Heart left ventricle (tissue), 16 donors: ENCODE results near the gene CALU. TPM values are rescaled to one million over a fixed set of nuclear protein-coding genes. Genes with fewer than 3 reads are reported as not detected.

Experiments
- ATAC-seq, 4 donors: fragments of 200-7000 bp; cut with Tn5 transposase; one replicate each; pipeline ENCODE4 v1.9.1; 2020 to 2022; ENCODE audit warnings: moderate library complexity in 4 of 4, mild to moderate bottlenecking in 3 of 4, moderate number of reproducible peaks in 1 of 4
- DNase-seq, 5 donors: peaks; one replicate each; pipeline ENCODE4 v3.0.0-alpha.2; 2020
- H3K27ac ChIP-seq, 12 donors: fragments of 200-600 bp; sonication (generic) in 4 of 12; one replicate each; pipeline versions ENCODE4 v1.5.0 to v1.8.0; 2016 to 2022; ENCODE audit warnings: mild to moderate bottlenecking in 2 of 12
- H3K27me3 ChIP-seq, 9 donors: fragments of 200-600 bp; sonication (generic) in 2 of 9; one replicate each; pipeline versions ENCODE4 v1.5.1 to v1.8.0; 2016 to 2022; ENCODE audit warnings: mild to moderate bottlenecking in 3 of 9
- H3K36me3 ChIP-seq, 9 donors: fragments of 200-600 bp; sonication (generic) in 2 of 9; one replicate each; pipeline versions ENCODE4 v1.5.0 to v1.8.0; 2018 to 2022; ENCODE audit warnings: mild to moderate bottlenecking in 2 of 9
- H3K4me1 ChIP-seq, 12 donors: fragments of 200-600 bp; sonication (generic) in 4 of 12; one replicate each; pipeline versions ENCODE4 v1.5.0 to v1.8.0; 2016 to 2022; ENCODE audit warnings: mild to moderate bottlenecking in 3 of 12
- H3K4me3 ChIP-seq, 12 donors: fragments of 200-600 bp; sonication (generic) in 4 of 12; one replicate each; pipeline versions ENCODE4 v1.5.0 to v1.8.0; 2017 to 2022; ENCODE audit warnings: mild to moderate bottlenecking in 9 of 12, moderate library complexity in 4 of 12
- H3K9me3 ChIP-seq, 12 donors: fragments of 200-600 bp; sonication (generic) in 4 of 12; one replicate each; pipeline versions ENCODE4 v1.5.0 to v1.8.0; 2016 to 2022; ENCODE audit warnings: mild to moderate bottlenecking in 1 of 12
- POLR2A ChIP-seq, 2 donors: fragments of 450-650 bp; IDR thresholded peaks; one replicate each; pipeline ENCODE4 v1.6.1; 2017; ENCODE audit warnings: antibody characterized with exemption in 2 of 2, mild to moderate bottlenecking in 2 of 2, moderate library complexity in 2 of 2
- WGBS, 4 donors: extraction: QIAGEN DNeasy Blood & Tissue Kit in 2 of 4; methylation state at CpG; one replicate each; pipeline versions ENCODE4 v1.1.5 to v1.1.7; 2013 to 2018; 5-methylcytosine and 5-hydroxymethylcytosine counted together
- intact Hi-C, 10 donors: fragments of 100-400 bp; cut with DNase I; formaldehyde crosslinking; loops; one replicate each; pipeline versions ENCODE4 v1.11.1 to v1.14.2; 2022
- polyA plus RNA-seq, 2 donors: library from polyadenylated mRNA; stranded (reverse); fragments of 200-250 nt; gene quantifications; one replicate each; pipeline ENCODE4 v1.2.3, GENCODE V29; 2013
- total RNA-seq, 9 donors: library from RNA; depleted of rRNA in 2 of 9; stranded (reverse); fragments of >200 nt in 2 of 9; fragmentation: NEBNext Ultra II Directional in 3 of 9; extraction: Animal tissue kit (Norgen Biotek cat#: 25700) in 3 of 9; gene quantifications; one replicate each; pipeline versions ENCODE4 v1.1.0 to v1.2.4, GENCODE V29; 2016 to 2023
- TF ChIP-seq, protein P1 (sequence below), 12 donors: fragments of 200-600 bp; sonication (generic) in 4 of 12; IDR thresholded peaks; one replicate each; pipeline versions ENCODE4 v1.5.0 to v1.8.0; 2018 to 2022; ENCODE audit warnings: antibody characterized with exemption in 12 of 12, mild to moderate bottlenecking in 5 of 12
- donor health status: ischemic (EF 13 %, LVEDD 7.1; RV severe dilation, severe dysfunction).
- donor health status: healthy with polysubstance abuse.
- donor health status: DM: no; HTN: yes; CAD: no.
- donor health status: DM: no; HTN: no; CAD: no.
- donor health status: ischemic (EF 25% LVEDD 6.9; RV normal size, moderate dysfunction).
- donor health status: ischemic (EF 25% LVEDD 5.7; RV mildly dilated, moderate dysfunction).
- donor health status: healthy.
- donor health status: DM: yes; HTN: yes; CAD: no.
- donor health status: ischemic (EF 35%, LVEDD 5.7; RV mildly dilated, moderate dysfunction).
- donor health status: nonischemic (EF 11% LVEDD 7.7; RV severe dilation, severe dysfunction).
- donor health status: DM: yes; HTN: yes; CAD: no.
- donor health status: PGD.
- donor health status: ischemic (EF 29% LVEDD 5.4; RV normal size, mild dysfunction).
- donor health status: nonischemic (EF 23%, LVEDD 6.1; RV moderate dilation, normal function).

Gene CALU
- total and polyA plus RNA-seq, 11 donors = 51.4 to 689 (median 257) TPM

GRCh38 chr7:128775744-128776474 is 36.8 kb downstream of the CALU start, which contains the start of gene OPN1SW:
OPN1SW (minus strand) TSS chr7:128775794; CDS start chr7:128775781, 13 bp downstream.
- intact Hi-C loops = no loop called here

DNA sequence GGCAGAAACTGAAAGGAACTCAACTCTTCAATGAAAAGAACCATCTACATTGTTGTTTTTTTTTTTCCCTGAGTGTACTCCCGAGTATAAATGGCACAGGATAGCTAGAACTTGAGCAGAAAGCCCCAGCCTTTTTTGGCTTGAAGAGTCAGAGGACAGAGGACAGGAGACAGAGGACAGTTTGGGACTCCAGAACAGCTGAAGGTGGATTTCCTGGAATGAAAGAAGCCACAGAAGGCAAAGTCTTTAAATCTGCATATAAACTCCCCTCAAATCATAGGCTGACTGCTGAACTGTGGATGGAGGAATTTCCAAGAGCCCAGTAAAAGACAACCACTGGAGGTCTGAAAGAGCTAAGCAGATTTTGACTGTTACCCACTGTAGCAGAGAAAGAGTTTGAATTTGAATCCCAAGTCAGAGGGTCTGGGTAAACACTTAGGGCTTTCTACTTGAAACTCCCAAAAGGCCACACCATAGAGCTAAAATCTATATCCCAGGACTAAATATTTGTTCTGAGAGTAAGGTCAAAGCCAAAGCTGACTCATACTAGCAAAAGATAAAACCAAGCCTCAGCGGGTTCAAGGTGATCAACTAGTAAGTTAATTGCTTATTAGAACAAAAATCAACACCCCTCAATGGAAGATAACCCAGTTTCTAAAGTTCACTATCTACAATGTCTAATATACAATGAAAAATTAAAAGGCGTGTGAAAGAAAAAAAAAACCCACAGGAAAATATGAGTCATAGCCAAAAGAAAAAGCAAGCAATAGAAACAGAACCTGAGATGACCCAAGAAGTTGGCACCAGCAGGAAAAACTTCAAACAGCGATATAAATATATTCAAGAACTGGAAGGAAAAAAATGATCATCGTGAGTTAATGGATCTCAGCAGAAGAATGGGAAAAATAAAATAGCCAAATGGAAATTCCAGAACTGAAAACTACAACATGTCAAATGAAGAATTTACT is 38.3 kb downstream of the CALU start:
- 61 to 76% (median 65%) methylated on average over 5 of the region's 5 CpGs for WGBS, 4 donors
- no peak for ATAC-seq
- Histone ChIP-seq H3K4me1 (peaks cover 0 to 10% (median 0%) of the 10 kb centered on the region in 12 donors), H3K9me3 (peaks cover 0 to 16% (median 8%) of the 10 kb centered on the region in 12 donors), H3K4me3 (no peak overlapping the region), H3K27ac (no peak overlapping the region), H3K36me3 (peaks cover 0 to 22% (median 12%) of the 10 kb centered on the region in 9 donors), H3K27me3 (no peaks in the 10 kb centered on the region)
- no peak for TF ChIP-seq POLR2A (IDR thresholded peaks at IDR 0.05)
- TF ChIP-seq, protein P1, sequence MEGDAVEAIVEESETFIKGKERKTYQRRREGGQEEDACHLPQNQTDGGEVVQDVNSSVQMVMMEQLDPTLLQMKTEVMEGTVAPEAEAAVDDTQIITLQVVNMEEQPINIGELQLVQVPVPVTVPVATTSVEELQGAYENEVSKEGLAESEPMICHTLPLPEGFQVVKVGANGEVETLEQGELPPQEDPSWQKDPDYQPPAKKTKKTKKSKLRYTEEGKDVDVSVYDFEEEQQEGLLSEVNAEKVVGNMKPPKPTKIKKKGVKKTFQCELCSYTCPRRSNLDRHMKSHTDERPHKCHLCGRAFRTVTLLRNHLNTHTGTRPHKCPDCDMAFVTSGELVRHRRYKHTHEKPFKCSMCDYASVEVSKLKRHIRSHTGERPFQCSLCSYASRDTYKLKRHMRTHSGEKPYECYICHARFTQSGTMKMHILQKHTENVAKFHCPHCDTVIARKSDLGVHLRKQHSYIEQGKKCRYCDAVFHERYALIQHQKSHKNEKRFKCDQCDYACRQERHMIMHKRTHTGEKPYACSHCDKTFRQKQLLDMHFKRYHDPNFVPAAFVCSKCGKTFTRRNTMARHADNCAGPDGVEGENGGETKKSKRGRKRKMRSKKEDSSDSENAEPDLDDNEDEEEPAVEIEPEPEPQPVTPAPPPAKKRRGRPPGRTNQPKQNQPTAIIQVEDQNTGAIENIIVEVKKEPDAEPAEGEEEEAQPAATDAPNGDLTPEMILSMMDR (IDR thresholded peaks at IDR 0.05) = no peak
- intact Hi-C loops = no loop called here
- no peak for DNase-seq

More at GRCh38 chr7:128775744-128776474, 36.8 kb downstream of the CALU start, which contains the start of gene OPN1SW:
- H3K4me1 ChIP-seq = peaks cover 0 to 3% (median 0%) of the 10 kb centered on the region in 12 donors
- peaks cover 0 to 38% (median 28%) of the 10 kb centered on the region in 9 donors for H3K36me3 ChIP-seq
- H3K4me3 ChIP-seq = no peak within 1 kb of the TSS
- TF ChIP-seq, protein P1 (IDR thresholded peaks at IDR 0.05) = no peak
- no peak for TF ChIP-seq POLR2A (IDR thresholded peaks at IDR 0.05)
- no peak for ATAC-seq
- no peak within 1 kb of the TSS for H3K27ac ChIP-seq
- H3K27me3 ChIP-seq = no peaks in the 10 kb centered on the region
- peaks cover 0 to 16% (median 8%) of the 10 kb centered on the region in 12 donors for H3K9me3 ChIP-seq
- WGBS, 4 donors = 97 to 100% (median 99%) methylated on average over 4 of the region's 4 CpGs
- DNase-seq = no peak

- DNase-seq (no peak), ATAC-seq (no peak)
- H3K27ac ChIP-seq = no peak overlapping the region
- peaks cover 0 to 16% (median 8%) of the 10 kb centered on the region in 12 donors for H3K9me3 ChIP-seq
- intact Hi-C loops = no loop called here
- no peak overlapping the region for H3K4me3 ChIP-seq
- TF ChIP-seq POLR2A (IDR thresholded peaks at IDR 0.05) = no peak
- TF ChIP-seq, protein P1 (IDR thresholded peaks at IDR 0.05) = no peak
- WGBS, 4 donors = 94 to 100% (median 95%) methylated on average over 5 of the region's 5 CpGs
- H3K27me3 ChIP-seq = no peaks in the 10 kb centered on the region
- peaks cover 0 to 21% (median 4%) of the 10 kb centered on the region in 12 donors for H3K4me1 ChIP-seq
- H3K36me3 ChIP-seq = peaks cover 0 to 8% (median 0%) of the 10 kb centered on the region in 9 donors
These were observed 39.8 kb downstream of the CALU start for GRCh38 chr7:128778946-128779345.
